KOPT-K1 (cell line): ENCODE measurements around the gene C1orf53.

Experiments
- H3K27ac ChIP-seq: fragments of 200-600 bp; sonication (generic); 2 replicates; pipeline ENCODE4 v1.5.1; 2016; ENCODE audit warnings: antibody characterized with exemption, mild to moderate bottlenecking, low read depth, low read length; ENCODE audit not compliant: poor library complexity, severe bottlenecking
- H3K36me3 ChIP-seq: fragments of 200-600 bp; sonication (generic); 2 replicates; pipeline ENCODE4 v1.5.1; 2017; ENCODE audit warnings: antibody characterized with exemption, mild to moderate bottlenecking, low read length, moderate library complexity; ENCODE audit not compliant: insufficient read depth
- H3K9me3 ChIP-seq: fragments of 200-600 bp; sonication (generic); 2 replicates; pipeline ENCODE4 v1.5.1; 2017; ENCODE audit warnings: antibody characterized with exemption, low read length, mild to moderate bottlenecking; ENCODE audit not compliant: insufficient read depth, poor library complexity, severe bottlenecking

The C1orf53 gene

DNA sequence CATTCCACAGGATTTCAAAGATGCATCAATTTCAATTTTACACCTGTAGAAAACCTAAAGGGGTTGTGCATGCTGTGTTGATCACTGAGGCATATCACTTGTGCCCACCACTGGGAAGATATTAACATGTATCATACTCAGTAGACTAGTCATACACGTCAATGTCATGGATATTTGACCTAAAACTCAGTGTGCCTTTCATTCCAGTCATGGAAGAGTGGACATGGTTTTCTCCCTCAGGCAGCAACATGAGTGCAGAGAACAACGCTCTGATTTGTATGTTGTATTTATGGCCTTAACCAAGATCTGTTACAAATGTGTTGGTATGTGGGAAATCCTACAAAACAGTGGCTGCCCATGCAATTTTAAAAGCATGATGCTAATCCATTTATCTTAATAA, 6.1 kb upstream of the C1orf53 start:
- H3K27ac ChIP-seq, result no peak overlapping the region
- H3K36me3 ChIP-seq, result no peaks in the 10 kb centered on the region
- peaks cover 9% of the 10 kb centered on the region for H3K9me3 ChIP-seq

GRCh38 chr1:197899037-197899436, 3.4 kb upstream of the C1orf53 start:
- Histone ChIP-seq H3K36me3 (no peaks in the 10 kb centered on the region), H3K27ac (no peak overlapping the region), H3K9me3 (peaks cover 6% of the 10 kb centered on the region)

DNA sequence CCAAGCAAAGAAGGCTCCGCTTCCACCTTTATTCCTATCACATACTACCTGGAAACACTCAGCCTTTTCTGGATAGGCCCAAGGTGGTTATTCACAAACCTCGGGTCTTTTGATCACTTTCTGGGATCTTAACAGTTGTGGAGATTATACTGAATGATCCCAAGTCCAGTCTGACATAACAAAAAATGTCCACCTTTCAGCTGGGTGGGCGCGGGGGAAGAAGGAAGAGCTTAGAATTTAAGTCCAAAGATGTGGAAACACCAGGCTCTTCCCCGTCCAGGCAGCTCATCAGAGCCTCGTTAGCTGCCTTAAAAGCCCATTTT, 338 bp upstream of the C1orf53 start:
- Histone ChIP-seq H3K27ac (peak overlapping the region; percentile 89), H3K9me3 (no peaks in the 10 kb centered on the region)

DNA sequence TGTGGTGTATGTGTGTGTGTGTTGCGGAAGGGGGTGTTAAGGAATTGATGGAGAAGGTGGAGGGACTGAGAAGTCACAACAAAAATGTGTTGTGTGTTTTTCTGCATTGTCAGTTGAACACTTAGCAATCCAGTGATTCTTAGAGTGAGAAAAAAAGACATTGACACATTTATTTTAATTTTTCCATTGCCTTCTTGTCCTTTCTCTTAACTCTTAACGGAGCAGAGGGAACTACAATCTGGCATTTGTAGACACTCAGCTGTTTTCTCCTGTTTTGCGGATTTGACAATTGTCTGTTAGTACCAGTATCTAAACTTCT, 725 bp downstream of the C1orf53 start:
- Histone ChIP-seq H3K9me3 (no peaks in the 10 kb centered on the region), H3K36me3 (no peaks in the 10 kb centered on the region), H3K27ac (peak overlapping the region; percentile 89)

More for the DNA sequence above, 338 bp upstream of the C1orf53 start:
- H3K36me3 ChIP-seq, result no peaks in the 10 kb centered on the region

DNA sequence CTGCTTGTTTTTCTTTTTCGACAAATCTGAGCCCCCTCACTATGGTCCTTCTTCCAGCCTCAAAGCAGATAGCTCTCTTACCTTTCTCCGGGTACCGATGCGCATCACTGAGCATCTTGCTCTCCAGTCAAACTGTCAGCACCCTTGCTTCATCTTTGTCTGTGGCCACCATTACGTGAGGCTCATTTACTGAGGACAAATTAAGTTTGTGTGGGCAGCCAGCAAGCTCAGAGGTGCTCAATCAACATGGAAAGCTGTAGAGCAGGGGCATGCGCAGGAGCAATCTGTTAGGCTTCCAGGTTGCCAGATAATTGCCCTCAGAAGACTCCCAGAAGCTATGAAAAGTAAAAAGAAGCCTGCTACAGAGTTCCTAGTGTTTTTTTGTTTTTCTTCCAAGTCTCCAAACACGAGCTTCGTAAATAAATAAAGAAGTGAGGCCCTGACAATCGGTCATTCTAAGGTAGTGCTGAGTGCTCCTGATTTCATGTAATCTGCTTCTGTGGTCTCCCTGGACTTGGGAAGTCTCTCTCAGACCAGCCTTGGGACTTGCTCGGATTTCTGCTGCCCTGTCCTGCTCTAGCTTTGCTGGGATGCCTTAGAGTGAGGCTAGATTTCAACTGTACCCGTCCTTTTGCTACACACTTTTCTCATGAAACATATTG, 1.8 kb downstream of the C1orf53 start:
- Histone ChIP-seq H3K36me3 (no peaks in the 10 kb centered on the region), H3K27ac (no peak overlapping the region), H3K9me3 (no peaks in the 10 kb centered on the region)

- Histone ChIP-seq H3K9me3 (no peaks in the 10 kb centered on the region), H3K27ac (no peak overlapping the region), H3K36me3 (no peaks in the 10 kb centered on the region)
These were observed 3.4 kb downstream of the C1orf53 start for GRCh38 chr1:197905699-197906351.

DNA sequence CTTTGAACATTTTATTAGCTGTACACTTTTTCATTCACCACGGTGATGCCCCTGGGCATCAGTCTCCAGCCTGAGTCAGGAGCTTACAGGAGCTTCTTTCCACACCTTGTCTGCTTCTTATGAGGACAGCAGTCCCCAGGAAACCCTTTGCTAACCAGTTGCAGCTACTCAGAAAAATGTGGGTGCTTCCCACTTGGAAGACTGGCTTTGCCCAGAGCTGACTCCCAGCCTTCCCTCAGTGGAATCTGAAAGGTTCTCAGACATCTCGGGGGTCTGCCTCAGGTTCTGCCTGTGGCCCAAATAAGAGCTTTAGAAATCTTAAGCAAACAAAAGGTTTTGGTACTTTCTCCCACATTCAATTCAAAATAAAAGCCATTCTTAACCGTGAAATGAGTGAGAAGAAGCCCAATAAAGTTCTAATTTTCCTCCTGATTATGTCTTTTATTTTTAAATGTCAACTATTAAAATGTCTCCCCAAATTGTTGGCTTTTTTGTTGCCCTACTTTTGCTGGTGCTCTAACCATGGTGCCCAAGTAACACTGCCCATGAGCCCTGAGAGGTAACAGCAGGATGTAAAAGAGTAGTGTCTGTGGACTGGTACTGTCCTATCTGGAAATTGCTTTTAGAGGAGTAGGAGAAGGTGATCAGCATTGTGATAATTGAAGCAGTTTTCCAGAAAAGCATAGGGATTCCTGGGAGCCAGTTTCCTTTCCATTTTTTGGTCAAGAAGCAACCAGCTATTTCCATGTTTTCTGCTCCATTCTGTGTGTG, 5.6 kb downstream of the C1orf53 start:
- H3K9me3 ChIP-seq, result no peaks in the 10 kb centered on the region
- no peak overlapping the region for H3K27ac ChIP-seq
- no peaks in the 10 kb centered on the region for H3K36me3 ChIP-seq

- Histone ChIP-seq H3K9me3 (no peaks in the 10 kb centered on the region), H3K36me3 (no peaks in the 10 kb centered on the region), H3K27ac (no peak overlapping the region)
These were observed 6.3 kb downstream of the C1orf53 start for GRCh38 chr1:197908716-197909220.

GRCh38 chr1:197909384-197909783, 7.0 kb downstream of the C1orf53 start:
- H3K36me3 ChIP-seq, result no peaks in the 10 kb centered on the region
- no peak overlapping the region for H3K27ac ChIP-seq

DNA sequence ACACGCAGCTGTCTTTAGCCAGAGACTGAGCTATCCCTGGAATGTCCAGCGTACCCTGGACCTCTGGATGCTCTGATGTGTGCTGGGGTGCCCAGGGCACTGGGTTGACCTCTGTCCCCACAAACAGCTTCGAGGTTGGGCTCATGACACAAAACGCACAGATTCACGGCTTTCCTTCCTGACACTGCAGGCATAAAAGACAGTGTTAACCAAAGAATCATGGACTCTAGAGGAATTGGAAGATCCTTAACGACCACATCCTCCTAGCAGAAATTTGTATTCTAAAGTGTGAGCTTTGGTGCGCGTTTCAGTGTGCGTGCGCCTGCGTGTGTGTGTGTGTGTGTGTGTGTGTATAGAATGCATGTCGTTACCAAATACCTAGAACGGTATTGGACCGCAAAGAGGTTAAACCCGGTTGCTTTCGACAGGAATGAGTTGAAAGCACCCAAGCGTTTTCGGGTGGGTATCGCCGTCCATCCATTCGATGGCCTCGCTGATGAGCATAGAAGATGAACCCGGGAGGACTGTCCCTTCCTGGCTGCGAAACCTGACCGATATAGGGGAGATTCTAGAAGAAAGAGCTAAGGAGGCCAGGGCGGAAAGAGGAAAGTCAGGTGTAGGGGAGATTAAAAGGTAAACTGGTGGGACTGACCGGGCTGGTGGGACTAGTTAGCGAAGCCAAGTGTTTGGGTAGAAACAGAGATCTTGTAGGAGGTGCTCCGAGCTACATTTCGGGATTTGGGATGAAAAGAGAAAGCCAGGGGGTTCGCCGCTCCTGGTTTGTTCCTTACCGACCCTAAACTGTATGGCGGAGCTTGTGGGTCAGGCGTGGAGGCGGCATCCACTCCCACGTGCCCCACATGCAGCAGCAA, 7.9 kb downstream of the C1orf53 start:
- H3K9me3 ChIP-seq, result no peaks in the 10 kb centered on the region
- no peaks in the 10 kb centered on the region for H3K36me3 ChIP-seq
- no peak overlapping the region for H3K27ac ChIP-seq

More at GRCh38 chr1:197909384-197909783, 7.0 kb downstream of the C1orf53 start:
- no peaks in the 10 kb centered on the region for H3K9me3 ChIP-seq

DNA sequence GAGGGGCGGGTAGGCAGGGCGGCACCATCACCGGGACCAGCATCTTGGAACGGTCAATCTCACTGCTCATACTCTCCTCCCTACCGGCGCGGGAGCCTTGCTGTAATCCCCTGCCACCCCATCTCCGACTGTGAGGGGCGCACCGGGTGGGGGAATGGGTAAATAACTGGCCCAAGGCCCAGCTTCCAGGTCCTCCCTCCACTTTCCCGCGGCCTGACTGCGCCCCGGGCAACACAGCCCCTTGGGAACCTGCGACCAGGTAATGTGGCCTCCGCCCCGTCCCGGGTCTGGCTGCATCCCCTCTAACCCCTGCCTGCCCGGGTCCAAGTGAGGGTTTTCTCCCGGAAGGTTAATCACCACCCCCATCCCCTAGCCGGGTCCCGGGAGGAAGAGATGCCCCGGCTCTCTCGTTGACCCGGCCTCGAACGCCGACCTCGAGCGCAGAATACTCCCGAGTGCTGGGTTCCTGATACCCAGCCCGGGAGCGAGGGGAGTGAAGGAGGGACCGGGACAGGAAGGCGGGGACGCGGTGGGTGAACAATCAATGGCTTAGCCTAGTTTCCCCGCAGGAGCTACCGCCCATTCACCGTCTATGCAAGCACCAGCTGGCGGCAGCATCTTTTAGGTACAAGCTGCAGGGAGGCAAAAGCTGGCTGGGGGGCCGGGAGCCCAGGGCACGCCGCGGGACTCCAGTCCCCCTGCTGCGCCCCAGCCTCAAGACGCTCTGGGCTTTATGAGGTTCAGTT, 8.9 kb downstream of the C1orf53 start:
- H3K36me3 ChIP-seq, result no peaks in the 10 kb centered on the region
- H3K9me3 ChIP-seq, result no peaks in the 10 kb centered on the region
- no peak overlapping the region for H3K27ac ChIP-seq

DNA sequence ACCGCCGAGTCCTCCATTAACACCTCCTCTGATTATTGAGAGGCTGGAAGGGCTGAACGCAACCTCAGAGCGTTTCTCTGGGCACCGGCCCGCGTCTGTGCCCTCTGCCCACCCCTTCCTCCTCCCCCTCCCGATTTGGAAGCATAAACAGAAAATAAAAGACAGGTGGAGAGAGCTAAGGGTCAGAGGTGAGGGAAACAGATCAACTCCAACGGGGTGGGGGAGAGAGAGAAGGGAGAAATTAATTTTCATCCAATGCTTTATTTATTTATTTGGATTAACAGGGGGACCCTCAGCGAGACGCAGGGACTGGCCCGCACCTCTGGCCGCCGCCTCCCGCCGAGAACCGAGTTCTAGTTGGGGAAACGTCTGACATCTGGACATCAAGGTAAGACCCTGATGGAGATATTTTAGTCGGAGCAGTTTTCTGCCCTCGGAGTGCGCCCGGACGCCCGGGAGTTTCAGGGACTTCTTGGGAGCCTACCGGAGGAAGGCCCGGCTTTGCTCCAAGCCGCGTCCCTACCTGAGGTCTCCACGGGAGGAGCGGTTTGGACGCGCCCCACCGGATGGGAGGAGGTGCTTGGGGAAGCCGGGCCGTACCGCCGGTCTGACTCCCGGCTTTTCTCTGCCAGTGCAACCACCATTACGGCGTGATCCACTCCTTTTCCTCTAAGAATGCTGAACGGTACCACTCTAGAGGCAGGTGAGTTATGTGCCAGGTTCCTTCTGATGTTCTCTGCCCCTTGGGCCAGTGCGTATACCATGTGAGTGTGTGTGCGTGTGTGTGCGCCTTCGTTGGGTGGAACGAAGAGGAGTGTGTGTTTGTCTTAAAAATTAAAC, 9.6 kb downstream of the C1orf53 start:
- H3K36me3 ChIP-seq, result no peaks in the 10 kb centered on the region
- H3K9me3 ChIP-seq, result no peaks in the 10 kb centered on the region
- H3K27ac ChIP-seq, result no peak overlapping the region

DNA sequence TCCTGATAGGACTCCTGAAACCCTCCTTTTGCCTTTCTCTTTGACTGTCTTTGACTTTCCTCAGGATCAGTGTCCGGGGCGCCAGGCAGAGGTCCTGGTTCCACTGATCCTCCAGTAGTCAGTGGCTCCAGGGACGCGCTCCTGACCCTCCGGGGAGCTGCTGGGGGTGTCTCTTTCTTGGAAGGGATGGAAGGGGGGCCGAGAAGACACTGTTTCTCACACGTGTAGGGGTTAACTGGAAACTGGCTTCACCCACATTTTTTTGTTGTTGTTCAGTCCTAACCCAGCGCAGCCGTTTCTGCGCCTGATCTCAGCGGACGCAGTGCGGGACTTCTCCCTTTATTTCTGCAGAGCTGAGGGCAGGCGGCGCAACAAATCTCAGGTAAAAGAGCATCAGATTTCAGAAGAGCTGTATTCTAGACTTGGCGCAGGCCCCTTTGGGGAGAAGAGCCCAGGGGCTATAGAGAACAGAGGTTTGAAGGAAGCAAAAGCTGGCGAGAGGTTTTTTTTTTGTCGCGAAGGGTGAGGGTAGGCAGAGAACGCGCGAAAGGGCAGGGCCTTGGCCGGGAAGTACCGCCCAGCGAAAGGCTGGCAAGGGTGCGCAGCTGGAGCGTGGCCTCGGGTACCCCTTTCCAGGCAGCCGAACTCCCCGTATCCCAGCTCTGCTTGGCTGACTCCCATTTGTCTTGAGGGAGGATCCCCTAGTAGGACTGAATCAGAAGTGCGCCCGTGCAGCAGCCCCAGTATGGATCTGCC, 10.5 kb downstream of the C1orf53 start:
- H3K36me3 ChIP-seq, result no peaks in the 10 kb centered on the region
- H3K27ac ChIP-seq, result no peak overlapping the region
- no peaks in the 10 kb centered on the region for H3K9me3 ChIP-seq
